Esophagus squamous epithelium (tissue), 5 donors: ENCODE measurements around the gene LAMB2. TPM values are rescaled to one million over a fixed set of nuclear protein-coding genes. Genes with fewer than 3 reads are reported as not detected.

Experiments
- DNase-seq: peaks from one replicate; lab custom pipeline; 2025; lab: John Stamatoyannopoulos, UW
- H3K27ac ChIP-seq, 4 donors: fragments of 200-600 bp; sonication (generic); one replicate each; pipeline ENCODE4 v1.5.1; 2016 to 2019; ENCODE audit warnings: mild to moderate bottlenecking in 1 of 4
- H3K27me3 ChIP-seq, 4 donors: fragments of 200-600 bp; sonication (generic); 1 replicate in 3 of 4; 2 replicates in 1 of 4; pipeline versions ENCODE4 v1.5.1 to v1.6.0; 2017 to 2021; ENCODE audit warnings: antibody characterized with exemption in 1 of 4
- H3K36me3 ChIP-seq, 3 donors: fragments of 200-600 bp; sonication (generic); one replicate each; pipeline ENCODE4 v1.5.1; 2016 to 2019
- H3K4me1 ChIP-seq, 3 donors: fragments of 200-600 bp; sonication (generic); one replicate each; pipeline ENCODE4 v1.5.1; 2017 to 2019
- H3K4me3 ChIP-seq, 4 donors: fragments of 200-600 bp; sonication (generic); 1 replicate in 3 of 4; 2 replicates in 1 of 4; pipeline ENCODE4 v1.5.1; 2016 to 2019; ENCODE audit warnings: mild to moderate bottlenecking in 2 of 4, moderate library complexity in 1 of 4
- H3K9me3 ChIP-seq, 3 donors: fragments of 200-600 bp; sonication (generic); one replicate each; pipeline ENCODE4 v1.5.1; 2016 to 2019
- POLR2A ChIP-seq, 4 donors: fragments of 450-650 bp; IDR thresholded peaks; one replicate each; pipeline ENCODE4 v1.6.1; 2017; ENCODE audit warnings: antibody characterized with exemption in 4 of 4, mild to moderate bottlenecking in 4 of 4, moderate library complexity in 3 of 4
- WGBS, 2 donors: methylation state at CpG; one replicate each; pipeline ENCODE4 v1.1.5; 2018; 5-methylcytosine and 5-hydroxymethylcytosine counted together
- intact Hi-C: fragments of 100-400 bp; cut with DNase I; formaldehyde crosslinking; loops from one replicate; pipeline ENCODE4 v1.15.0; 2022
- small RNA-seq, 4 donors: library from RNA; depleted of rRNA; stranded (forward); fragments of <200 nt; gene quantifications; one replicate each; pipeline ENCODE3, GENCODE V24; 2016
- total RNA-seq, 4 donors: library from RNA; depleted of rRNA; stranded (reverse); fragments of >200 nt; gene quantifications; one replicate each; pipeline ENCODE4 v1.1.0, GENCODE V29; 2016
- TF ChIP-seq, protein P1 (sequence below), 6 experiments: fragments of 450-650 bp in 4 of 6; fragments of 200-600 bp in 2 of 6; sonication (generic) in 2 of 6; IDR thresholded peaks; one replicate each; pipeline ENCODE4 v1.5.1; 2016 to 2019; ENCODE audit warnings: antibody characterized with exemption in 6 of 6, mild to moderate bottlenecking in 4 of 6, moderate library complexity in 4 of 6
- donor health status: DM: yes; HTN: yes; CAD: no.

LAMB2 gene
- total RNA-seq, 4 donors from 2014 or later = 66.0 to 319 (median 175) TPM

DNA sequence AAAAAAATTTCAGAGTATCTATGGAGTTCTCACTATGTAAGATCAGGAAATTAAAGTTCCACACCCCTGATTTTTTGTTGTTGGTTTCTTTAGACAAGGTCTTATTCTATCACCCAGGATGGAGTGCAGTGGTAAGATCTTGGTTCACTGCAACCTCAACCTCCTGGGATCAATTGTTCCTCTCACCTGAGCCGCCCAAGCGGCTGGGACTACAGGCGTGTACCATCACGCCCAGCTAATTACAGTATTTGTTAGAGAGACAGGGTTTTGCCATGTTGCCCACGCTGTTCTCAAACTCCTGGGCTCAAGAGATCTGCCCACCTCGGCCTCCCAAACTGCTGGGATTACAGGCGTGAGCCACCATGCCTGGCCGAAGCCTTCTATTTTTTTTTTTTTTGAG is 51.4 kb downstream of the LAMB2 start:
- Histone ChIP-seq H3K27ac (peak overlapping the region in 3 of 4 donors; percentile 59 to 77 (median 71)), H3K36me3 (peaks cover 4 to 30% (median 9%) of the 10 kb centered on the region in 3 donors), H3K4me3 (no peak overlapping the region), H3K9me3 (no peaks in the 10 kb centered on the region), H3K27me3 (no peaks in the 10 kb centered on the region), H3K4me1 (peaks cover 7 to 51% (median 14%) of the 10 kb centered on the region in 3 donors)
- TF ChIP-seq, protein P1, sequence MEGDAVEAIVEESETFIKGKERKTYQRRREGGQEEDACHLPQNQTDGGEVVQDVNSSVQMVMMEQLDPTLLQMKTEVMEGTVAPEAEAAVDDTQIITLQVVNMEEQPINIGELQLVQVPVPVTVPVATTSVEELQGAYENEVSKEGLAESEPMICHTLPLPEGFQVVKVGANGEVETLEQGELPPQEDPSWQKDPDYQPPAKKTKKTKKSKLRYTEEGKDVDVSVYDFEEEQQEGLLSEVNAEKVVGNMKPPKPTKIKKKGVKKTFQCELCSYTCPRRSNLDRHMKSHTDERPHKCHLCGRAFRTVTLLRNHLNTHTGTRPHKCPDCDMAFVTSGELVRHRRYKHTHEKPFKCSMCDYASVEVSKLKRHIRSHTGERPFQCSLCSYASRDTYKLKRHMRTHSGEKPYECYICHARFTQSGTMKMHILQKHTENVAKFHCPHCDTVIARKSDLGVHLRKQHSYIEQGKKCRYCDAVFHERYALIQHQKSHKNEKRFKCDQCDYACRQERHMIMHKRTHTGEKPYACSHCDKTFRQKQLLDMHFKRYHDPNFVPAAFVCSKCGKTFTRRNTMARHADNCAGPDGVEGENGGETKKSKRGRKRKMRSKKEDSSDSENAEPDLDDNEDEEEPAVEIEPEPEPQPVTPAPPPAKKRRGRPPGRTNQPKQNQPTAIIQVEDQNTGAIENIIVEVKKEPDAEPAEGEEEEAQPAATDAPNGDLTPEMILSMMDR (IDR thresholded peaks at IDR 0.05) = no peak
- TF ChIP-seq POLR2A (IDR thresholded peaks at IDR 0.05) = no peak
- intact Hi-C loops = no loop called here
- no peak for DNase-seq
- 58 to 60% methylated on average over 8 of the region's 8 CpGs for WGBS, 2 donors

DNA sequence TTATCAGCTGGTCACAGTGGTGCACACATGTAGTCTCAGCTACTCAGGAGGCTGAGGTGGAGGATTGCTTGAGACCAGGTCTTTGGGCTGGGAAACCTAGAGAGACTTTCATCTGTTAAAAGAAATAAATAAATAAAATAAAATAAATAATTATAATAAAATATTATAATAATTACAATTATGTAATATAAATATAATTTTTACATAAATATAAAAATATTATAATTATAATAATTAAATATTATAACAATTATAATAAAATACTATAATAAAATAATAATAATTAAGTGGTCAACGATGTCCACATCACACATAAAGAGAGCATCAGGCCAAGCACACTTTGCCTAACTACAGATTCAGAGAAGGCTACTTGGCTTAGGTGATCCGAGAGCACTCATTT is 53.6 kb downstream of the LAMB2 start:
- H3K27ac ChIP-seq = no peak overlapping the region
- H3K27me3 ChIP-seq = no peaks in the 10 kb centered on the region
- peaks cover 7 to 32% (median 10%) of the 10 kb centered on the region in 3 donors for H3K4me1 ChIP-seq
- H3K4me3 ChIP-seq = no peak overlapping the region
- H3K36me3 ChIP-seq = peaks cover 13 to 48% (median 29%) of the 10 kb centered on the region in 3 donors
- no peak for TF ChIP-seq POLR2A (IDR thresholded peaks at IDR 0.05)
- TF ChIP-seq, protein P1 (IDR thresholded peaks at IDR 0.05) = no peak
- H3K9me3 ChIP-seq = no peaks in the 10 kb centered on the region
- 93% methylated on average over 2 of the region's 2 CpGs for WGBS, 2 donors
- intact Hi-C loops = no loop called here
- DNase-seq = no peak

DNA sequence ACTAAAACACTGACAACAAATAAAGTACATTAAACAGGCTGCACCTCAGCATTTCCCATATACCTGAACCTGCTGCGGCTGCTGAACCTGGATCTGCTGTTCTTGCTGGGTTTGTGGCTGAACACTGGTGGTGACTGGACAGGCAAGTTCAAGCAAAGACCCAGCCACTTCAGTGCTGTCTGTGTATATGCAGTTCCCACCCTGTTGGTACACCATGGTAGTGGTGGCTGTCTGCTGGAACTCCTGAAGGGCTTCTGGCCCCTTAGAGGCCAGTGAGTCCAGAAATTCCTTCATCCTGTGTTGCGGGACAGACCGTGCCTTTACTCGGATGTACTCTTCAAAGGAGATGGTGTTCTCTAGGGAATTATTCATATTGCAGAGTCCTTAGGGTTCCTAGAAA is 56.2 kb downstream of the LAMB2 start:
- 79 to 98% methylated on average over 4 of the region's 4 CpGs for WGBS, 2 donors
- Histone ChIP-seq H3K36me3 (peaks cover 13 to 72% (median 53%) of the 10 kb centered on the region in 3 donors), H3K27me3 (no peaks in the 10 kb centered on the region), H3K9me3 (no peaks in the 10 kb centered on the region), H3K4me3 (no peak overlapping the region), H3K4me1 (peaks cover 2 to 22% (median 8%) of the 10 kb centered on the region in 3 donors), H3K27ac (no peak overlapping the region)
- TF ChIP-seq, protein P1 (IDR thresholded peaks at IDR 0.05) = no peak
- TF ChIP-seq POLR2A (IDR thresholded peaks at IDR 0.05) = no peak
- intact Hi-C loops = no loop called here
- DNase-seq = no peak

DNA sequence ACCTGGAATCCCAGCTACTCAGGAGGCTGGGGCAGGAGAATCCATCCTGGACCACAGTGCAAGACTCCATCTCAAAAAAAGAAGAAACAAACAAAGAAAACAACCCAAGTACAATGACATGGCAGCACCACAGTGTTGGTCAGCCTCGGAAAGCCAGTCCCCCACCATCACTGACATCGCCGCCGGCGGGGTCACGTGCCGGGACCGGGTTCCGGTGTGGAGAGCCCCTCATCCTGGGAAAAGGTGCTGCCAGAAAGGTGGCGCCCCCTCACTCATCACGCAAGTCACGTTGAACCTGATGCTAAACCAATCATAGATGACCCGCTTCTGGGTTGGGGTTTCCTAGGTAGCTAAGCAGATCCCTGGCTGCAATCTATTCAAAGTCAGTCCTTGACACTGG is 56.7 kb downstream of the LAMB2 start:
- Histone ChIP-seq H3K27me3 (no peaks in the 10 kb centered on the region), H3K9me3 (no peaks in the 10 kb centered on the region), H3K4me1 (peaks cover 0 to 17% (median 3%) of the 10 kb centered on the region in 3 donors), H3K4me3 (no peak overlapping the region), H3K27ac (no peak overlapping the region), H3K36me3 (peaks cover 13 to 78% (median 58%) of the 10 kb centered on the region in 3 donors)
- WGBS, 2 donors = 90 to 96% methylated on average over 13 of the region's 13 CpGs
- TF ChIP-seq, protein P1 (IDR thresholded peaks at IDR 0.05) = no peak
- TF ChIP-seq POLR2A (IDR thresholded peaks at IDR 0.05) = no peak
- DNase-seq = no peak
- intact Hi-C loops = no loop called here

Small RNA genes lying within 50 kb of the gene (small RNA-seq; reads per million reads assigned to genes)
- gene RN7SL182P = 0 reads per million in 4 donors

Other genes with a start within 250 kb of the LAMB2 start
- 10 to 100 TPM in 2 of 4 donors, 1 to 10 TPM in 2; 4.2 to 19.6 (median 11.7) TPM for gene SLC25A20, start 234.2 kb downstream of the LAMB2 start, total RNA-seq
- 10 to 100 TPM; 54.0 to 74.2 (median 71.3) TPM for gene ARIH2, start 214.2 kb downstream of the LAMB2 start, total RNA-seq
- gene P4HTM, start 142.8 kb downstream of the LAMB2 start, total RNA-seq = 10 to 100 TPM in 3 of 4 donors, 1 to 10 TPM in 1; 5.7 to 28.1 (median 16.7) TPM
- 10 to 100 TPM; 27.4 to 78.0 (median 37.6) TPM for gene WDR6, start 125.7 kb downstream of the LAMB2 start, total RNA-seq
- gene DALRD3, start 114.5 kb downstream of the LAMB2 start, total RNA-seq = 10 to 100 TPM; 34.4 to 42.4 (median 37.1) TPM
- gene NDUFAF3, start 110.9 kb downstream of the LAMB2 start, total RNA-seq = 10 to 100 TPM; 50.8 to 88.1 (median 54.1) TPM
- gene IMPDH2, start 103.7 kb downstream of the LAMB2 start, total RNA-seq = 100 to 1,000 TPM; 123 to 278 (median 200) TPM
- 10 to 100 TPM; 36.8 to 85.6 (median 49.1) TPM for gene QRICH1, start 39.0 kb downstream of the LAMB2 start, total RNA-seq
- 100 to 1,000 TPM; 236 to 290 (median 265) TPM for gene QARS1, start 28.3 kb downstream of the LAMB2 start, total RNA-seq
- gene USP19, start 12.2 kb downstream of the LAMB2 start, total RNA-seq = 10 to 100 TPM; 37.8 to 52.3 (median 40.7) TPM
- 10 to 100 TPM; 17.0 to 31.1 (median 23.1) TPM for gene CCDC71, start 33.3 kb upstream of the LAMB2 start, total RNA-seq
- gene KLHDC8B, start 38.5 kb upstream of the LAMB2 start, total RNA-seq = 10 to 100 TPM; 18.0 to 58.6 (median 46.3) TPM
- 1 to 10 TPM; 1.8 to 3.6 (median 3.0) TPM for gene C3orf62, start 144.2 kb upstream of the LAMB2 start, total RNA-seq
- 10 to 100 TPM in 3 of 4 donors, 1 to 10 TPM in 1; 8.1 to 29.6 (median 19.3) TPM for gene USP4, start 207.0 kb upstream of the LAMB2 start, total RNA-seq
- 100 to 1,000 TPM; 126 to 400 (median 228) TPM for gene GPX1, start 225.3 kb upstream of the LAMB2 start, total RNA-seq